HL-60 (cell line): ENCODE measurements around the gene ZNF460.

Source experiments
- DNase-seq, 2 experiments: peaks; one replicate each; pipeline ENCODE4 v3.0.0-alpha.2; 2010 to 2020; ENCODE audit warnings: low read depth in 1 of 2, low spot score in 1 of 2
- H3K27ac ChIP-seq: fragments of 250-450 bp; sonication (Bioruptor Pico); replicated peaks from 2 replicates; pipeline ENCODE4 v1.5.1; 2020; ENCODE audit warnings: mild to moderate bottlenecking, moderate library complexity
- H3K27me3 ChIP-seq: fragments of 250-450 bp; sonication (Bioruptor Pico); 2 replicates; pipeline ENCODE4 v1.5.1; 2021; ENCODE audit warnings: mild to moderate bottlenecking, moderate library complexity; ENCODE audit not compliant: insufficient read depth, poor library complexity, severe bottlenecking
- H3K4me3 ChIP-seq: replicated peaks from 2 replicates; pipeline ENCODE4 v1.5.1; 2011; ENCODE audit warnings: mild to moderate bottlenecking, control low read depth, low read length; ENCODE audit not compliant: insufficient read depth
- CTCF ChIP-seq: IDR thresholded peaks from one replicate; pipeline ENCODE4 v1.5.1; 2011; ENCODE audit warnings: low read length, control low read depth, inconsistent platforms; ENCODE audit not compliant: insufficient read depth
- GABPA ChIP-seq: IDR thresholded peaks from 2 replicates; pipeline ENCODE4 v1.6.1; 2012; ENCODE audit warnings: low read depth
- POLR2AphosphoS5 ChIP-seq: IDR thresholded peaks from 2 replicates; pipeline ENCODE4 v1.6.1; 2012; ENCODE audit warnings: low read depth
- SPI1 ChIP-seq: IDR thresholded peaks from 2 replicates; pipeline ENCODE4 v1.6.1; 2012; ENCODE audit warnings: low read depth, mild to moderate bottlenecking, borderline replicate concordance
- TF ChIP-seq, protein P1 (sequence below): IDR thresholded peaks from 2 replicates; pipeline ENCODE4 v1.6.1; 2012; ENCODE audit warnings: low read depth; ENCODE audit not compliant: insufficient replicate concordance

ZNF460 gene

DNA sequence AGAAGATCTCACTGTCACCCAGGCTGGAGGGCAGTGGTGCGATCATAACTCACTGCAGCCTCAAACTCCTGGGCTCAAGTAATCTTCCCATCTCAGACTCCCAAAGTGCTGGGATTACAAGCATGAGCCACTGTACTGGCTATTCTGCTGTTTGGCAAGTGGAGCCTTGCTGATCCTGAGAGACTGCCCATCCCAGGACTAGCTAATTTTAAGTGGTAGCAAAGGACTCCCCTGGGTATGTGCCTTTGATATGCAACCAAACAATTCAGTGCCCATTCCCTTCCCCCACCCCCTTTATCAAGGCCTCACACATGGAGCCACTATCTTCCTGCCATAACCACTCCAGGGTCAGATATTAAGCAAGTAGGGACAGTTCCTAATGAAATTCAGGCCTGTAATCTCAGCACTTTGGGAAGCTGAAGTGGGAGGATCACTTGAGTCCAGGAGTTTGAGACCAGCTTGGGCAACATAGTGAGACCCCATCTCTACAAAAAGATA lies 17.0 kb upstream of the ZNF460 start:
- no peak for TF ChIP-seq POLR2AphosphoS5
- TF ChIP-seq, protein P1, sequence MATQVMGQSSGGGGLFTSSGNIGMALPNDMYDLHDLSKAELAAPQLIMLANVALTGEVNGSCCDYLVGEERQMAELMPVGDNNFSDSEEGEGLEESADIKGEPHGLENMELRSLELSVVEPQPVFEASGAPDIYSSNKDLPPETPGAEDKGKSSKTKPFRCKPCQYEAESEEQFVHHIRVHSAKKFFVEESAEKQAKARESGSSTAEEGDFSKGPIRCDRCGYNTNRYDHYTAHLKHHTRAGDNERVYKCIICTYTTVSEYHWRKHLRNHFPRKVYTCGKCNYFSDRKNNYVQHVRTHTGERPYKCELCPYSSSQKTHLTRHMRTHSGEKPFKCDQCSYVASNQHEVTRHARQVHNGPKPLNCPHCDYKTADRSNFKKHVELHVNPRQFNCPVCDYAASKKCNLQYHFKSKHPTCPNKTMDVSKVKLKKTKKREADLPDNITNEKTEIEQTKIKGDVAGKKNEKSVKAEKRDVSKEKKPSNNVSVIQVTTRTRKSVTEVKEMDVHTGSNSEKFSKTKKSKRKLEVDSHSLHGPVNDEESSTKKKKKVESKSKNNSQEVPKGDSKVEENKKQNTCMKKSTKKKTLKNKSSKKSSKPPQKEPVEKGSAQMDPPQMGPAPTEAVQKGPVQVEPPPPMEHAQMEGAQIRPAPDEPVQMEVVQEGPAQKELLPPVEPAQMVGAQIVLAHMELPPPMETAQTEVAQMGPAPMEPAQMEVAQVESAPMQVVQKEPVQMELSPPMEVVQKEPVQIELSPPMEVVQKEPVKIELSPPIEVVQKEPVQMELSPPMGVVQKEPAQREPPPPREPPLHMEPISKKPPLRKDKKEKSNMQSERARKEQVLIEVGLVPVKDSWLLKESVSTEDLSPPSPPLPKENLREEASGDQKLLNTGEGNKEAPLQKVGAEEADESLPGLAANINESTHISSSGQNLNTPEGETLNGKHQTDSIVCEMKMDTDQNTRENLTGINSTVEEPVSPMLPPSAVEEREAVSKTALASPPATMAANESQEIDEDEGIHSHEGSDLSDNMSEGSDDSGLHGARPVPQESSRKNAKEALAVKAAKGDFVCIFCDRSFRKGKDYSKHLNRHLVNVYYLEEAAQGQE, result no peak
- TF ChIP-seq SPI1, result no peak
- Histone ChIP-seq H3K27me3 (no peaks in the 10 kb centered on the region), H3K27ac (no peak overlapping the region), H3K4me3 (no peak overlapping the region)
- no peak for DNase-seq

- Histone ChIP-seq H3K27me3 (no peaks in the 10 kb centered on the region), H3K27ac (no peak overlapping the region), H3K4me3 (no peak overlapping the region)
- TF ChIP-seq SPI1 (no peak), CTCF (no peak), GABPA (no peak), POLR2AphosphoS5 (no peak)
- TF ChIP-seq, protein P1, result no peak
- DNase-seq, result no peak
Measured at GRCh38 chr19:57267291-57267690, 13.0 kb upstream of the ZNF460 start.

DNA sequence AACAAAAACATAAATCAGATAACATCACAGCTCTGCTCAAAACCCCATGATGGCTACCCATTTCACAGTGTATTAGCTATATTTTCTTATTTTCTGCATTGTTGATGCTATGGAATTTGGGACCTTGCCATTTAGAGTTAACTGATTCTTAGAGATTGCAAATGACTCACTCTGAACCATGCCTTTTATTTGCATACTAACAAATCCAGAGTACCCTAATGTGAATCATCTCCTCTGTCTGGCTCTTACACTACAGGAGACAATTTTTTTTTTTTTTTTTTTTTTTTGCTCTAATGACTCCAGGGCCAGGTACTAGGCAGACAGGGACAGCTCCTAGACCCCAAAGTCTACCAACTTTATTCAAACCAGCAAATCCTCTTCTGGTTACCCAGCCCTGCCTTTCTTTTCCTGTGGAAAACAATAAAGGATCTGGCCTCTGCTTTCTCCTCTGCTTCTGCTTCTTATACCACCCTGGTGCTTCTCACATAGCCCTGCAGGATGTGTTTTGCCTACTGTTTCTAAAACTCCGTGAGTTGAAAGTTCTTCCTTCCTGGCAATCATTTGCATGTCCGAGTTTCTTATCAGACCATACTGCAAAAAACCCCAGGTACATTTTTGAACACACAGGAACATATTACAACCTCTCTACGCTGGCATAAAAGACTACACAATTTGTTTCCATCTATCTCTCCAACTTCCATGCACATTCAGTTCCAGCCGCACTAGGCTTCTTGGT lies 10.6 kb upstream of the ZNF460 start:
- no peak overlapping the region for H3K4me3 ChIP-seq
- H3K27ac ChIP-seq, result no peak overlapping the region
- no peak for DNase-seq

More for the DNA sequence above, 10.6 kb upstream of the ZNF460 start:
- H3K27me3 ChIP-seq, result no peaks in the 10 kb centered on the region
- TF ChIP-seq, protein P1, result no peak
- TF ChIP-seq GABPA, result no peak
- TF ChIP-seq CTCF, result no peak
- no peak for TF ChIP-seq SPI1
- TF ChIP-seq POLR2AphosphoS5, result no peak
